ENCODE data around the gene SHISA7. TPM values are rescaled to one million over a fixed set of nuclear protein-coding genes. Genes with fewer than 3 reads are reported as not detected.

Gene SHISA7
- total and polyA plus RNA-seq, 5 donors: 0.05 TPM; not detected in 4

DNA sequence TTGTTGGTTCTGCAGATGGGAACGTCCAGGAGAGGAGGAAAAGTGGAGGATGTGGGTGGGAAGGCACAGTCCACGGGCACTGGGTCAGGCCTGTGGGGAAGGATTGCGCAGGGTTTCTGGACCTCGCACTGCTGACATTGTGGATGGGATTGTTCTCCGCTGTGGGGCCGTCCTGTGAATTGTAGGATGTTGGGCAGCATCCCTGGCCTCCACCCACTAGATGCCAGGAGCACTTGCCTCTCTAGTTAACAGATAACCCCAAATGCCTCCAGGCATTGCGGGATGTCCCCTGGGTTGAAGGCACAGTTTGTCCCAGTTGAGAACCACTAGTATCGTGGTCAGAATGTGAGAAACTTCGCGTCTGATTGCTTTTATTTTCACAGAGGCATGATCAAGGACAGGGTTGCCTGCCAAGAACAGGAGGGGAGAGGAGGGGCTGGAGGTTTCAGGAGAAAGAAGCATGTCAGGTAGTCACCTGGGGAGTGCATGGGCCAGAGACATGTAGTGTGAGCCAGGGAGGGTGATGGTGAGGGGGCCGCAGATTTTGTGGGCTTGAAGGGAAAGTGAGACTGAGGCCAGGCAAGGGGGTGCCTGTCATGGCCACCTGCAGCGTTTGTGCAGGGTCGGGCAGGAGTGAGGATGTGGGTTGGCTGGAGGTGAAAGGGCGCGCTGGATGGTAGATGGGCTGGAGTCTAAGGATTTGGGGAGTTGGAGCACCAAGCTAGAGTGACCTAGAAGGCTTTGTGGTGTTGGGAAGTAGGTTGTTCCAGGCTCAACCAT is 36.5 kb upstream of the SHISA7 start:
- intact Hi-C loops (cut with DNase I): no loop called here
- ATAC-seq (no peak), DNase-seq (peak in 2 of 3 donors; percentile 31 to 63)
- WGBS: 67% methylated on average over 15 of the region's 15 CpGs
- no peaks in the 10 kb centered on the region for H3K27me3 ChIP-seq (ENCODE audit: control insufficient read depth, insufficient read depth)
- H3K4me1 ChIP-seq (ENCODE audit: control insufficient read depth, insufficient read depth, low read length): peaks cover 4% of the 10 kb centered on the region
- H3K27ac ChIP-seq (ENCODE audit: low read length): peak overlapping the region; percentile 81
- H3K4me3 ChIP-seq (ENCODE audit: low read length): no peak overlapping the region
- H3K9me3 ChIP-seq (ENCODE audit: control insufficient read depth, low read length): no peaks in the 10 kb centered on the region

DNA sequence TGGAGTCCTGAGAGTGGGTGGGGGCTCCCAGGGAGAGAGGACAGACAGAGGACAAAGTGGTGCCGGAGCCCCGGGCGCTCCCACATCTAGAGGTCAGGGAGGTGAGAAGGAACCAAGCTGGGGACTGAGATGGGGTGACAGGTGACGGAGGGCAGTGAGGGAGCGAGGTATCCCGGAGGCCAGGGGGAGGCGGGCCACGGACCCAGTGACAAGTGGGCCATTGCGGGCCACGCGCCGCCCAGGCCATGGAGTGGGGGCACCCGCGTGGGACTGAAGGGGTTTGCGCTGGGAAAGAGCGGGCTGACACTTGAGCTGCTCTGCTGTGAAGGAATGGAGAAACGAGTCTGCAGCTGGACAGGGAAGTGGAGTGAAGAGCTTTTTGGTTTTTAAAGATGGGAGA is 35.9 kb upstream of the SHISA7 start:
- peaks cover 4% of the 10 kb centered on the region for H3K4me1 ChIP-seq (ENCODE audit: control insufficient read depth, insufficient read depth, low read length)
- 78% methylated on average over 17 of the region's 17 CpGs for WGBS
- H3K27ac ChIP-seq (ENCODE audit: low read length): peak overlapping the region; percentile 58
- H3K9me3 ChIP-seq (ENCODE audit: control insufficient read depth, low read length): no peaks in the 10 kb centered on the region
- no peak overlapping the region for H3K4me3 ChIP-seq (ENCODE audit: low read length)
- H3K27me3 ChIP-seq (ENCODE audit: control insufficient read depth, insufficient read depth): no peaks in the 10 kb centered on the region
- DNase-seq (peak in 2 of 3 donors; percentile 37 to 43), ATAC-seq (no peak)
- intact Hi-C loops (cut with DNase I): no loop called here

DNA sequence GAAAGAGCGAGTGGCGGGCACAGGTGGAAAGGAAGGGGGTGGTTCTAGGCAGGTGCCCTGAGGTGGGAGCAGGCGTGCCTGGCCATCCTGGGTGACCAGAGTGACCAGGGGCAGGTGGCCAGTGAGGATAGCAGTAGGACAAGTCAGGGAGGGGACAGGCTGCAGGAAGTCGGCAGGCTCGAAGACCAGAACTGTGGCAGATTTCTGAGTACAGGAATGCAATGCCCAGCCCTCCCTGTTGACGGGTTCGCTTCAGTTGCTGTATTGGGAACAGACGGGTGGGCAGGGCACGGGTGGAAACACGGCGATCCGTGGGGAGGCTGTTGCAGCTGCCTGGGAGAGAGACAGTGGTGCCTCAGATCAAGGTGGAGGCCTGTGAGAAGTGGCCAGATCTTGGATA is 35.3 kb upstream of the SHISA7 start:
- Histone ChIP-seq H3K4me1 (ENCODE audit: control insufficient read depth, insufficient read depth, low read length) (peaks cover 4% of the 10 kb centered on the region), H3K27ac (ENCODE audit: low read length) (no peak overlapping the region), H3K27me3 (ENCODE audit: control insufficient read depth, insufficient read depth) (no peaks in the 10 kb centered on the region), H3K4me3 (ENCODE audit: low read length) (no peak overlapping the region), H3K9me3 (ENCODE audit: control insufficient read depth, low read length) (no peaks in the 10 kb centered on the region)
- ATAC-seq (no peak), DNase-seq (peak in 2 of 3 donors; percentile 45 to 47)
- WGBS: 85% methylated on average over 12 of the region's 12 CpGs
- intact Hi-C loops (cut with DNase I): no loop called here

DNA sequence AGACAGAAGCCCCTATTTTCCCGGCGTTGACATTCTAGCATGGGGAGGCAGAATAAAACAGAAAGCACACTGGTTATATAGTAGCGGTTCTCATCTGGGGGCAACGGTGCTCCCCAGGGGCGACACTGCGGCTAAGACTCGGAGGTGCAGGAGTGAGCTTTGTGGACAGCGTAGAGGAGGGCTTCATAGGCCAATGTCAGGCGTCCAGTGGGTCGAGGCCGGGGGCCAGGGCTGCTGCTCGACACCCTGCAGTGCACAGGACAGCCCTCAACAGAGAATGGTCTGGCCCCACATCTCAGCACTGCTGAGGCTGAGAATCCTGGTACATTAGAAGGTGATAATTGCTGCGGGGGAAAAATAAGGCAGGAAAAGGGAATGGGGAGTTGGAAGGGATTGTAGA is 34.8 kb upstream of the SHISA7 start:
- intact Hi-C loops (cut with DNase I): no loop called here
- Histone ChIP-seq H3K4me3 (ENCODE audit: low read length) (no peak overlapping the region), H3K27me3 (ENCODE audit: control insufficient read depth, insufficient read depth) (no peaks in the 10 kb centered on the region), H3K27ac (ENCODE audit: low read length) (no peak overlapping the region), H3K4me1 (ENCODE audit: control insufficient read depth, insufficient read depth, low read length) (peaks cover 4% of the 10 kb centered on the region), H3K9me3 (ENCODE audit: control insufficient read depth, low read length) (no peaks in the 10 kb centered on the region)
- no peak for ATAC-seq
- WGBS: 82% methylated on average over 13 of the region's 13 CpGs
- peak in 1 of 3 donors; percentile 39 for DNase-seq

DNA sequence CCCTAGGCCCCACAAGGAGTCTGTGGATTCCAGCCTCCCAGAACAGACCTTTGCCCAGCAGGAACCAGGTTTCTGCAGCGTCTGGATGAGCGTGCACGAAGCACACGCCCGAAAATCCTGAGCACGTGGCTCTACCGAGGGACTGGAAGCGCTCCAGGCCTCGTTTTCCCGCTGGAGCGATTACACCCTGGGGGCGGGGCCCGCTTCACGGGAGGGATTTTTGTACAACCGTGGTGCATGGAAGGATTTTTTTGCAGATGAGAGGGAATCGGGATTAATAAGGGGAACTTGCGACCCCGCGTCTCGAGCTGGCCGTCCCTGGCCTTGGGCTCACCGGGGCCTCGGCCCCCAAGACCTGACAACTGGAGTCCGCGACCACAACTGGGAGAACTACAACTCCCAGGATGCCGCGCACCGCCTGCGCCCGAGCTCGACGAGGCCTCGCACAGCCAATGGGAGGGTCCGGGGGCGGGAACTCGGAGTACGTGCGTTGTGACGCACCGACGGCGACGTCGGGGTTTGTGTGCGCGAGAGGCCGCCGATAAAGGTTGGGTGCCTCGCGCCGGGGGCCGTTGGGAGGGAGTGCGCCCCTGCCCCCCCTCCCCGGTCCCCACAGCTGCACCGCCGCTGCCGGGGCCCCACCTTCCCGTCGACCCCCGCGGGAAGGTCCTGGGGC is 33.1 kb upstream of the SHISA7 start, which contains the start of gene ZNF628:
TSS of gene ZNF628 (plus strand) at position 518 of the 676 bp plus-strand sequence. CDS start 3,294 bp downstream, outside the sequence.
- ATAC-seq: peak; percentile 97
- intact Hi-C loops (cut with DNase I): no loop called here
- H3K27ac ChIP-seq (ENCODE audit: low read length): peak within 1 kb of the TSS; percentile 82
- H3K4me1 ChIP-seq (ENCODE audit: control insufficient read depth, insufficient read depth, low read length): peaks cover 4% of the 10 kb centered on the region
- peak; percentile 99 to 100 (median 100) for DNase-seq
- under 1% methylated on average over 61 of the region's 61 CpGs for WGBS
- H3K4me3 ChIP-seq (ENCODE audit: low read length): peak within 1 kb of the TSS; percentile 76
- no peaks in the 10 kb centered on the region for H3K9me3 ChIP-seq (ENCODE audit: control insufficient read depth, low read length)
- H3K27me3 ChIP-seq (ENCODE audit: control insufficient read depth, insufficient read depth): no peaks in the 10 kb centered on the region

DNA sequence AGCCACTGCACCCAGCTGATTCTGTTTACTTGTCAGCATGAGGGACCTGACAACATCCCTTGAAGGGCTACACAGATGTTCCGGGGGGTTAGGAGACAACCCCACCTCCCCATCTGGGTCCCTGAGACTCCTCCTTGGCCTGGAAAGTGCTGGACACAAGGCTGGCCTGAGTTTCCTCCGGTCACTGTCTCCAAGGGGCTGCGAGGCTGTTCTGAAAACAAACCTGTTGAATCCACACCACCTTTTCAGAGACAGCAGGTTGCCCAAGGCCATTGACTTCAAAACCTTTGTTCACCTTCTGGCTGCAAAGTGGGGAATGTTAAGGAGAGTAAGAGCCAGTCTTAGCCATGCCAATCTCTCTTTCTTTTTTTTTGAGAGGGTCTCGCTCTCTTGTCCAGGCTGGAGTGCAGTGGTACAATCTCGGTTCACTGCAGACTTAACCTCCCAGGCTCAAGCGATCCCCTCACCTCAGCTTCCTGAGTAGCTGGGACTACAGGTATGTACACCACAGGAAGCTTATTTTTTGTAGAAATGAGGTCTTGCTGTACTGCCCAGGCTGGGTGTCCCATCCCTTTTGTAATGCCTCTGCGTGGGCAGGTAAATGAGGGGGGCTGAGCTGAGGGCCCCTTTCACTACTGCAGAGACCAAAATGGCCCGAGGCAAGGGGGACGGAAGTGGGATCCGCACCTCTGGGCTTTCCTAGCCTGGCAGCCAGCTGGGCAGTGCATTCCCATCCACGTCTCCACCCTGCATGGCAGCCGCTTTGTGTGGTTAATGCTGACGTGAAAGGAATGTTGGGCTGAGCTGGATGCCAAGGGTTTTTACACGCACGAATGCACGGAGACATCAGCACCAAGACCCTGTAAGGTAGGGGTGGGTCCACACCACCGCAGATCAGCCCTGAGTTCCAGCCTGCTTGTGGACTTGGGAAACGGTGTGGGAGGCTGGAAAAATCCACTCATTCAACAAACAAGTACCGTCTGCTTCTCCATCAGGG is 31.5 kb upstream of the SHISA7 start:
- Histone ChIP-seq H3K9me3 (ENCODE audit: control insufficient read depth, low read length) (no peaks in the 10 kb centered on the region), H3K27ac (ENCODE audit: low read length) (no peak overlapping the region), H3K27me3 (ENCODE audit: control insufficient read depth, insufficient read depth) (no peaks in the 10 kb centered on the region), H3K4me3 (ENCODE audit: low read length) (no peak overlapping the region), H3K4me1 (ENCODE audit: control insufficient read depth, insufficient read depth, low read length) (peaks cover 4% of the 10 kb centered on the region)
- DNase-seq (peak in 1 of 3 donors; percentile 44), ATAC-seq (no peak)
- 88% methylated on average over 19 of the region's 19 CpGs for WGBS
- intact Hi-C loops (cut with DNase I): no loop called here

DNA sequence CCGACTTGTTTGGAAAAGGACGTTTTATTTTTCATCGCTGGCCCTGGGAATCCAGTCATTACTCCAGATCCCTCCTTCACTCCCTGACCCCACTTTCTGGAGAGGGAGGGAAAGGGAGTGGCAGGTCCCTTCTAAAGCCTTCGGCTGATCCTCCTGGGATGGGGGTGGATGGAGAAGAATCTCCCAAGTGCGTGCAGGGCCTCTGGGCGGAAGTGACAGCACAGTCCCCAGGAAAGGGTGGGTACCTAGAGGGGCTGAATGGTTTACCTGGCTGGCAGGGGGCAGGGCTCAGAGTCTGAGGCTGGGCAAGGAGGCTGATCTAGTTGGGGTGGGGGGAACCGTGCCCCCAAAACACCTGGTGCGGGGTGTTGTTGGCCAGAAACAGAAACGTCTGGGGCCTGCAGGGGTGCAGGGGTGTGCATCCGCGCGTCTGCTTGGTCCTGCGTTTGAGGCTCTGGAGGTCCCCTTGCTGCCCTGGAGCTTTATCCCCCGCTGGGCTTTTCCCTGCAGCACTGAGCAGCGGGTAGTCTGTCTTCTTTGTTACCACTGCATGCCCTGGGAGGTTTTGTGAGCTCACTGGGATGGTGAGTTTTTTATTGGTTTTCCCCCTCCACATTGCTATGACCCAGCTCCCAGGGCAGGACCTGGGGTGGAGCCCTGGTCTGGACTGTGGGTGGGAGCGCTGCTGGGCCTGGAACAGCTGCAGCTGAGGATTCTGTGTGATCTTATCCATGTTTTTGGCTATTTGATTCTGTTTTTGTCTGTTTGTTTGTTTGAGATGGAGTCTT is 30.3 kb upstream of the SHISA7 start:
- Histone ChIP-seq H3K27ac (ENCODE audit: low read length) (no peak overlapping the region), H3K4me3 (ENCODE audit: low read length) (no peak overlapping the region), H3K4me1 (ENCODE audit: control insufficient read depth, insufficient read depth, low read length) (peaks cover 4% of the 10 kb centered on the region), H3K27me3 (ENCODE audit: control insufficient read depth, insufficient read depth) (no peaks in the 10 kb centered on the region), H3K9me3 (ENCODE audit: control insufficient read depth, low read length) (no peaks in the 10 kb centered on the region)
- intact Hi-C loops (cut with DNase I): no loop called here
- DNase-seq (peak in 1 of 3 donors; percentile 11), ATAC-seq (no peak)
- WGBS: 64% methylated on average over 16 of the region's 16 CpGs

DNA sequence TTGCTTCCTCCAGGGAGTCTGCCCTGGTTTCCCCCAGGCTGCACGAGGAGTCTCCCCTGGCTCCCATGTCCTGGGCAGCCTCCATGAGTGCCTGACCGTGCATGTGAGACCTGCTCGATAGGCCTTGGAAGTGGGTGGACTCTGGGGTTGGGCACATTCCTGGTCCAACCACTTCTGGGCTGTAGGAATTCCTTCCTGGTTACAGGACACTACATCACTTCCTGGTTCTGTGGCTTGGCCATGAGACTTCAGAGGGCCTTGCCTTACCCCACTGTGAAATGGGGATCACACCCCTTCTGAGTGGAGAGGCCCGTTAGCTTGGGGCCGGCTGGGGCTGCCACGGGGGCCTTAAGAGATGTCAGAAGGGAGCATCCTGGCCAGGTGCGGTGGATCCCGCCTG is 29.4 kb upstream of the SHISA7 start:
- intact Hi-C loops (cut with DNase I): no loop called here
- H3K4me3 ChIP-seq (ENCODE audit: low read length): no peak overlapping the region
- peaks cover 4% of the 10 kb centered on the region for H3K4me1 ChIP-seq (ENCODE audit: control insufficient read depth, insufficient read depth, low read length)
- no peaks in the 10 kb centered on the region for H3K27me3 ChIP-seq (ENCODE audit: control insufficient read depth, insufficient read depth)
- H3K27ac ChIP-seq (ENCODE audit: low read length): no peak overlapping the region
- H3K9me3 ChIP-seq (ENCODE audit: control insufficient read depth, low read length): no peaks in the 10 kb centered on the region
- WGBS: 80% methylated on average over 8 of the region's 8 CpGs
- peak in 1 of 3 donors; percentile 23 for DNase-seq
- ATAC-seq: no peak

DNA sequence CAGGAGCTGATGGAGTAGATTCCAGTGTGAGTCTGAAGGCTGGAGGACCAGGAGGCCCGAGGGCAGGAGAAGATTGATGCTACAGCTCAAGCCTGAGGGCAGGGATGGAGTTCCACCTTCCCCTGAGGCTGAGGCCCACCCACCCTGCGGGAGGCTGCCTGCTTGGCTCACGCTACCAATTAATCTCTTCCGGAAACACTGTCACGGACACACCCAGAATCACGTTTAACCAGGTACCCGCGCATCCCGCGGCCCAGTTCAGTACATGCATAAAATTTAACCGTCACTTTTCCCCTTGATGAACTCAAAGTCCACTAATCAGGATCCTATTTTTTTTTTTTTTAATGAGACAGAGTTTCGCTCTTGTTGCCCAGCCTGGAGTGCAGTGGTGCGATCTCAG is 28.2 kb upstream of the SHISA7 start:
- Histone ChIP-seq H3K4me3 (ENCODE audit: low read length) (no peak overlapping the region), H3K4me1 (ENCODE audit: control insufficient read depth, insufficient read depth, low read length) (peaks cover 4% of the 10 kb centered on the region), H3K27ac (ENCODE audit: low read length) (no peak overlapping the region), H3K9me3 (ENCODE audit: control insufficient read depth, low read length) (no peaks in the 10 kb centered on the region), H3K27me3 (ENCODE audit: control insufficient read depth, insufficient read depth) (no peaks in the 10 kb centered on the region)
- ATAC-seq (no peak), DNase-seq (peak in 1 of 3 donors; percentile 29)
- intact Hi-C loops (cut with DNase I): no loop called here
- 84% methylated on average over 13 of the region's 13 CpGs for WGBS

DNA sequence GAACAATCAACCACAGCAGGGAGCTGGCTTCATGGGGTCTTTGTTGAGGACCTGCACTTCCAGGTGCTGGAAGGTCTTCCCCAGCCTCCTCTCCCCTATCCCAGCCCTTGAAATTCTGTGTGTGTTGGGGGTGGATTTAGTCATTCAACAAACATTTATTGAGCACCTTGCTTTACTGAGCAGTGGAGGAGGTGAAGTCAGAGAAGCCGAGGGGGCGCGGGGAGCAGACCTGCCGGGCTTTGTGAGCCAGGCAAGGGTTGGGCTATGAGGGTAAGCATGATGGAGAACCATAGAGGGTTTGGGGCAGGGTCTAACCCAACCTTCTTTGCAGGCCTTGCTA is 24.9 kb upstream of the SHISA7 start:
- WGBS: 18% methylated on average over 4 of the region's 4 CpGs
- ATAC-seq (no peak), DNase-seq (no peak)
- intact Hi-C loops (cut with DNase I): loop anchor here (2.0 to 5.0 kb wide), 2 partner anchors 34 to 37 kb away; no protein-coding TSS in a partner anchor
- no peak overlapping the region for H3K27ac ChIP-seq (ENCODE audit: low read length)
- H3K4me1 ChIP-seq (ENCODE audit: control insufficient read depth, insufficient read depth, low read length): no peaks in the 10 kb centered on the region
- H3K4me3 ChIP-seq (ENCODE audit: low read length): no peak overlapping the region
- H3K9me3 ChIP-seq (ENCODE audit: control insufficient read depth, low read length): no peaks in the 10 kb centered on the region
- H3K27me3 ChIP-seq (ENCODE audit: control insufficient read depth, insufficient read depth): no peaks in the 10 kb centered on the region
